NCI-H1694 treated with DMSO at 0.1 percent for 48 hours (cell line): ENCODE results near the gene CCDC149.

Experiments used
- DNase-seq: peaks from one replicate; lab custom pipeline; 2025; lab: John Stamatoyannopoulos, UW

CCDC149 gene

DNA sequence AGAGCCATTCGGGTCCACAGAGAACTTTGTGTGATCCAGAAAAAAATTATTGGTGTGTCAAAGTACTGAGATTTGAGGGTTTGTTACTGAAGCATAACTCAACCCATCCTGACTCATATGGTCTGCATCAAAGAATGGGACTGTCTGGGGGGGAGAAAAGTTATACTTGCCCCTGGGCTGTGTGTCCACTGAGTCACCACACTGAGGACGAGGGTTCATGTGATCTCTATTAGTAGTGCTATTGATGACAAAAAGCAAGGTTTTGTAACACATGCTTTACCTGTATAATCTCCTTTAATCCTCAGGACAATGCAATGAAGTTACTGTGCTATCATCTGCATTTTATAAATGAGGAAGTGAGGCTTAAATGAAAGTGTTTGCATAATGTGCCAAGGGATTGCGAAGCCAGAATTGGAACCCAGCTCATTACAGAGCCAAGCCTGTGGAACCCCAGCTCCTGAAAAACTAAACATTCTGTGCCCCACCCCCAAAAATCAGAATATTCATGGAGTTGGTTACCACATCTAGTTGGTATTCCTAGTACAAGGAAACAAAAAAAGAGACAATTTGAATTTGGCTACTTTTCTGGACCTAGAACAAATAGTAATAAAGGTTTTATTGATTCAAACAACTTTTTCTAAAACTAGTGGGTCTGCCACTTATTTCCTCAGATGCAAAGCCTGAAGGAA, 31.2 kb downstream of the CCDC149 start:
- no peak for DNase-seq

DNA sequence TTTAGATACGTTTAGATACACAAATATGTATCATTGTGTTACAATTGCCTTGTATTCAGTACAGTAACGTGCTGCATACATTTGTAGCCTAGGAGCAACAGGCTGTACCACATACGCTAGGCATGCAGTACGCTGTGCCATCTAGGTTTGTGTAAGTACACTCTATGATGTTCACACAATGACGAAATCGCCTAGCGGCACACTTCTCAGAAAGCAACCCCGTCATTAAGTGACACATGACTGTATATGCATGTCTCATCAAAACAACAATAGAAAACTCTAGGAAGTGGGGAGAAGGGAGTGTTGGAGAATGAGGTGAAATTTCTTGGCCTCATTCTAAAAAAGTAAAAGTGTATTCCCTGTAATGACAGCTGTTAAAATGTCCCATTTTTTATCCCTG, 32.7 kb downstream of the CCDC149 start:
- no peak for DNase-seq

DNA sequence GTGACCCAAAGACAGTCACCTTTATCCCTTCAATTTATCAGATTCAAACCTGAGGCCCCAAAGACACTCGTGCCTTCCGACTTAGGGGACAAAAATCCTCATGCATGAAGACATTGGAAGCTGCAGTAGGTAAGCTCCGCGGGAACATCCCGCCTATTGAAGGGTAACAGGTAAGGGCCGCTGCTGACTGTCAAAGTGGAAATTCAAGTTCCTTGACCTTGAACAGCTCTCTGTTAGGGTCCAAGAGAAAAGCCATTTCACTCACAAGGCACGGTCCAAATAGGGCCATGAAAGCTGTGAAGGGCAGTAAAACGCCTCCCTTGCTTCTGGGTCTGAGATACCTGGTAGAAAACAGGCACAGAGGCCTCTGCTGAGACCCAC, 34.2 kb downstream of the CCDC149 start:
- no peak for DNase-seq

DNA sequence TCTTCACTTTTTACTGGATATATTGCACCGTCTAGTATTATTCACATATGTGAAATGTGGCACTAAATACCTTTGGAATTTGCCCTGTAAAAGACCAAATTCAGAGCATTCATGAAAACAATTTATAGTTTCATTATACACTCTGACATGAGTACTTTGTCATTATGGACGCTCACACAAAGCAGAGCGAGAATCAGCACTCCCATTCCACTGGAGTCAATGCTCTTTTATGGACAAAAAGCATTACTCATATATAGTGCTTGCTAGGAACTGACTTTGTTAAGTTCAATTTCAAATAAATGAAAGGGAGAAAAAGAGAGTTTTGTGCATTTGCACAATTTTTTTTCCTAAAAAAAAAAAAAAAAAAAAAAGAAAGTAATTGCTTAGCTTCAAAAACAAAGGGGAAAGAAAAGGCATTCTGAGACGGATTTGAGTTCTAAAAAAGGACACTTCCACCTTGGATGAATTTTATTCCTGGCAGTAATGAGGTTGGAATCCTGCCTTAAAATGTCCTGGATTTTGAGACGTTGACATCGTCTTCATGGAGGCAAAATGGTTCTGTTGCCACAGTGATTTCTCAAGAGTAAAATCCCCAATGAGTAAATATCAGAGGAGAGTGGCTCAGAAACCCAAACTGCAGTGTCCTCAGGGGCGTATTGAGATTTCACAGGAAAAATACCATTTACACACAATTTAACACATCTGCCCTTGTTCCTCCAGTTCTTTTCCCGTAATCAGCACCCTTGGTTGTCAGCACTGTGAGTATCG, 34.8 kb downstream of the CCDC149 start:
- DNase-seq, result no peak

DNA sequence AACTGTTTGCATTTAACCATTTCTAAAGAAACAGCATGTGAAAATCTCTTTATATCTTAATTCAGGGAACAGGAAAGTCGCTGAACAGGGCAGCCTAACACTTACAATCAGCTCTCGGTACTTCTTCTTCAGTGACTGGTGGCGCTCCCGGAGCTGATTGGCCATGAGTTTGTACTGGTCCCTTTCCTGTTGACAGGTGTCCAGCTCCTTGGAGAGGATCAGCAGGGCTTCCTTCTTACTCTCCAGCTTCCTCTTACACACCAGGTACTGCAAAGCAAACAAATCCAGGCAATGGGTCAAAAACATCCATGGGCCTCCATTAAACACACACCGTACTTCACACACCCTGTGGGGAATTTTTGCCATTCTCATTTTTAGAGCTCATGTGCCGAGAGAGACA, 36.4 kb downstream of the CCDC149 start:
- no peak for DNase-seq

DNA sequence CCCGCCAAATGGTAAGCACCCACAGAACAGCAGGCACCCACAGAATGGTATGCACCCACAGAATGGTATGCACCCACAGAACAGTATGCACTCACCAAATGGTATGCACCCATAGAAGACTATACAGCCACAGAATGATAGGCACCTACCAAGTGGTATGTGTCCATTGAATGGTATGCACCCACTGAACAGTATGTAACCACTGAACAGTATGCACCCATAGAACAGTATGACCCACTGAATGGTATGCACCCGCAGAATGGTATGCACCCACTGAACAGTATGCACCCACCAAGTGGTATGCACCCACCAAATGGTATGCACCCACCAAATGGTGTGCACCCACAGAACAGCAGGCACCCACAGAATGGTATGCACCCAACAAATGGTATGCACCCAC, 40.1 kb downstream of the CCDC149 start:
- DNase-seq, result no peak

DNA sequence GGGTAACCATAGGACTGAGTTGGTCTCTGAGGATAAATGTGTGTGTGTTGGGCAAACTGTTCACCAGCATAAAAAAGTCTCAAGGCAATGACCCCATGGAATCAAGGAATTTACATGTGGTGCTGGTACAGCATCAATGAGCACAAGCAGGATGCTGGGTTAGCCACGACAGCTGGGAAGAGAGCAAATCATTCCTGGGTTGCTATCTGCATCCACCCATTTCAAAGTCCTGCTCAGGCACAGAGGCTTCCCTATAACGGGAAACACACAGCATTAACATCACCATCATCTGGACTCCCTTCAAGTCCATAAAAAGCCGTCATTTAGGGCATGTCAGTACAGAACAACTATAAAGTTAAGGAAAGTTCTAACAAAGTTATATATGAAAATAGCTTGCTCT, 41.6 kb downstream of the CCDC149 start:
- DNase-seq, result no peak

DNA sequence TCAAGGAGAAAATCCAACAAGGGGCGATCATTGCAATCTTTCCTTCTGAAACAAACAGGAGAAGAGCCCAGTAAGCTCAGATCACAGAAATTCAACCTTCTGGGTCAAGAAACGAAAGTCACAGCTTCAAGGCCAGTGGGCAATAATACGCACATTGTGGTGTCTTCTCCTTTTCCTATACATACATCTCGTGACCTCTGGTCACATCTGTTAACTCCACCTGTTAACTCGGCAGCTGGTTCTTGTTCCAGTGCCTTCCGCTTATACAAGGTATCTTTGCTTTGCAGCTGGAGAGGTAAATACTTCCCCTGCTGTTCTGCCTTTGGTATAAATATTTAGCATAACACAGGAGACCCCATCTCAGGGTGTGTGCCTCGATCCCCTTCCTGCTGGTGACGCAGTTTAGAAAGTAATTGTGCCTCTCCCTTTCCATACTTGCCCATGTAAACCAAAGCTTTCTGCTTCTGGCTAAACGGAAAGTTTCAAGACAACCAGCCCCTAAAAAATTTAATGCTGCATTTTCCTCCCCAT, 45.0 kb downstream of the CCDC149 start:
- DNase-seq, result no peak

DNA sequence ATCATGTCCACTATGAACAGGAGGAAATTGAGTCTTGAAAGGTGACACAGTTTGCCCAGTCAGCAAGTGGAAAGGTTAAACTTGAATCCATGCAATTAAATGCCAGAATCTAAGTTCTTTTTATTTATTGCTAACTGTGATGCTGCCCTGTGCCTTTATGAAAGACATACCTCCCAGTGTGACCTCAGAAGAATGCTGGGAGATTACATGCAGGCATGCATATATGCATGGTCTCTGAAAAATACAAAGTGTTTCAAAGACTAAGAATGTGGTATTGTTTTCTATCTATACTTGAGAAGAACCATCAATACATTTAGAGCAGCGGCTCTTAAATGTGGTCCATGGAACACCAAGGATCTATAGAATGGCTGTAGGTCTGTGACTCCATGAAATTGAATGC, 45.6 kb downstream of the CCDC149 start:
- DNase-seq, result no peak

DNA sequence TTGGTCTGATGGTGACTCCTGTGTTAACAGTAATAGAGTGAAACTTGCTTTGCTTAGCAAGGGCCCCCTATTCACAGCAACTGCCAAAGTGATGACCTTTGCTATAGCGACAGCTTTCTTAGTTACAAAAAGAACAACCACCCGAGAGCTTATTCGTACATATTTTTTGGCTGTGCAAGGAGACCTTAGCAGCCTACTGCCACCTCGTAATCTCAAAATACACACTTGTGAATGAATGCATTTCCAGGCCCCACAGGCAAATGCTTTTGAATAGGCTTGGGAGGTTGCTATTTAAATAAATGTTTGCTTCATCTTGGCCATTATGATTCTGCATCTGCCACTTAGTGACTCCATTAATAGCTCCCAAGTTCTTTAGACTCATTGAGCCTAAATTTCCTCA, 47.4 kb downstream of the CCDC149 start:
- no peak for DNase-seq

DNA sequence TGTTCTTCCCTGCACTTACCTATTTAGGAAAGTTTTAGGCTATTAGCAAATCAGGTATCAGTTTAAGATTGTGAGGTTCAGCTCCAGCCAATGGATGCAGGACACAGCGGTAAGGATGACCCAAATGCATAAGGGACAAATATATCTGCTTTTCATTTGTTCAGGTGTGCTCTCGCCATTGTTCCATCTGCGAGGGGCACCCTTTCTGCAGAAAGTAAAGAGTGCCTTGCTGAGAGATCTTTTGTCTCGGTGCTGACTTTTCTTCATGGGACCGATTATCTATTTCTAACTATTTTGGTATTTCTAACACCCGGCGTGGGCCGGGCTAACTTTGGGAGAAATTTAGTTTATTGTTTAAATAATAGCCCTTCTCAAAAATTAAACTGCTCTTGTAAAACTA, 49.0 kb downstream of the CCDC149 start:
- no peak for DNase-seq

DNA sequence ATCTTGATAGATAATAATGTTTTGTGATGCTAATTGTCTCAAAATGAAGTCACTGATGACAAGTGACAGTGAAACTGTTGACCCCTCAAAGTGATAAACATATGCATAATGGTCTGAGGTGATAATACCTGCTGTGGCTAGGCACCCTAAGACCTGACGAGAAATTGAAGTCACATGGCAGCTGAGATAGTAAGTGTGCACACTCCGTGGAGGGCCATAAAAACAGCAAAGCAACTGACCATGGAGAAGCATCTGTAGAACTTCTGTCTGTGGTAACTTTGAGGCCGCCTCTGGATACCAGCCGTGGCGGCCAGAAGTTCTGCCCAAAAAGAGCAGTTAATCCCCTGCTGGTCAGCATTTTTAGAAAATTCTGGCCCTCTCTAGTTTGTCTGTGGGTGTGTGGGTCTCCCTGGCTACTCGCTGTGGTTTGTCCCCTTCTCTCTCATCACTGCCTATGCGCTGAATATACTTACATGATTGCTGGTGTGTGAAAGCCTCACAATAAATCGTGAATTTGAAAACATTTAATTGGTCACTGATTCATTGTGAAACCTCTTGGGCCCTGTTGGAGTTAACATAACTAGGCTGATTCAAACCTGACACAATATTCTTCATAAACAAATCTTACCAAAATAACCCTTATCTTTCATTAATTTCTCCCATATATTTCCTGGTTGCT, 50.6 kb downstream of the CCDC149 start:
- DNase-seq, result no peak

DNA sequence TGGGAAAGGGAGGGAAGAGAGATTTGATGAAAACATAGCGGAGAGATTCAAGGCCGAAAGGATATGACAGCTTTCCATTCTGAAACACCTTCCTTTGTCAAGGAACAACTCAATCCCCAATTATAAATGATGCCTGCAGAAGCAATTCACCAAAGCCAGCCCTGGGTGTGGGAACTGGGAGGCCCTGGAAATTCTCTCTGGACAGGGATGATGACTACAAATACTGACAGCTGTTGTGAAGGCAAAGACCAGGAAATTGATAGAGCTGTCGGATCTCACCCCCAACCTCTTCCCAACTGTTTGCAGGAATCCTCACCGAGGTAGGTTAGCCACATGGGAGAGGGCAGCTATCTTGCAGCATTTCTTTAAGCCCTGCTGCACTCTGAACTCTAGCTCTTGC, 54.3 kb downstream of the CCDC149 start:
- DNase-seq, result no peak

DNA sequence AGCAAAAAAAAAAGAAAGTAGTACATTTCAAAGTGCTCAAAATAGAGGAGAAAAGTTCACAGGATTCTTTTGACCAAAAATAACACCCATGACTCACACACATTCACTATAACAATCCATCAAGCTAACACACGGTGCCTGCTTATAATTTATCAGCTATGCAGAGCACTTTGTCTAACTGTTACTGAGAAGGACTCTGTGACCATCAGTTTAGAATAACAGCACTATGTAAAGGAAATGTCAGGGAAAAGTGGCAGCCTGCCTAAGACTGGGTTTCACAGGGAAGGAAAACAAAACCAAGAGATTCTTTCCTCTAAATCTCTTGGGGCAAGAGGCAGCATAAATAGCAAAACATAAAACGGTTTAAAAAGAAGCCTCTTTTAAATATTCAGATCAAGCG, 54.8 kb downstream of the CCDC149 start:
- no peak for DNase-seq

DNA sequence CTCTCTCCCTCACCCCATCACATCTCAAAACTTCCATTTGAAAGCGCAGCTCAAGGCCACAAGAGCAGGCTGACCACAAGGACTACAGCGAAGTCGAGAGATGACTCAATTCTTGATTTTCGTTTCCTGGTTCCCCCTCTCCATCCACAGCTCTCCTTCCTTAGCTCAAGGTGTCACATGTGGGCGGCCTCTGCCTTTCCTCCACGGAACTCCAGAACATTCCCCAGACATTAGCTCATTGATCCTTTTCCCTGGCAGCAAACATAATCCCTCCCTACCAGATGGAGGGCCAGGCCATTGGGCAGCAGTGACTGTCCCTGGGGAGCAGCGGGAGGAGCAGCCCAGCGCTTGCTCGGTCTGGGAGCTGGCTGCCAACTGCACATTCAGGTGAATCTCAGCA, 56.3 kb downstream of the CCDC149 start:
- DNase-seq, result no peak

DNA sequence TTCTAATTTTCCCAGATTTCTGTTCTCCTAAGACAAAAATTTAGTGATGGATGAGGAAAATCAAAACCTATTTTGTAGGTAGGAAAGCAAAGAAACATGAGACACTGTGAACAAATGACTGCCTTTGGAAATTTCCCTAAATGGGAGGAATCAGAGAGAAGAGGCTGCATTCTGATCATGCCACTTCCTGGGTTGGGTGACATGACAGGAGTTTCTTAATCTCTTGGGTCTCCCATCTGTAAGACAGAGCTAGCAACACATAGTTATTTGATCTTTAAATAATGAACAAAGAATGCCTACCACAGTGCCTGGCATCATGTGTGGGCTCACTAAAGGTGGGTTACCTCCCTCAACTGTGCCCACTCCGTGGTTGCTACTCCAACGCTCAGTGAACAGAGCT, 57.1 kb downstream of the CCDC149 start:
- no peak for DNase-seq

DNA sequence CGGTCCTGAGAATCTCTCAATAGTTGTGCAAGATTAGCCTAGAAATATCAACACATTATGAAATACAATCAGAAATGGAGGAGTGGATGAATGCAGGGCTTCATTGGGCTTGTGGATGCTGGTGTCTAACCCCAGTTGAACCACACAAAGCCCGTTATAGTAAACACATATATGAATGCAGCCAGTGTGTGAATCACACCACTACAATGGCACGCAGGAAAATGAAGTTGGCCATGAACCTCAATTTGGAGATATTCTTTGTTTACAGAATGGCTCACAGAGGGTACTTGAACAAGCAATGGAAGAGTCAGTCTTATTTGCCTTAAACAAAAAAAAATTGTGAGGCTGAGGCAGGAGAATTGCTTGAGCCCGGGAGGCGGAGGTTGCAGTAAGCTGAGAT, 59.7 kb downstream of the CCDC149 start:
- no peak for DNase-seq

DNA sequence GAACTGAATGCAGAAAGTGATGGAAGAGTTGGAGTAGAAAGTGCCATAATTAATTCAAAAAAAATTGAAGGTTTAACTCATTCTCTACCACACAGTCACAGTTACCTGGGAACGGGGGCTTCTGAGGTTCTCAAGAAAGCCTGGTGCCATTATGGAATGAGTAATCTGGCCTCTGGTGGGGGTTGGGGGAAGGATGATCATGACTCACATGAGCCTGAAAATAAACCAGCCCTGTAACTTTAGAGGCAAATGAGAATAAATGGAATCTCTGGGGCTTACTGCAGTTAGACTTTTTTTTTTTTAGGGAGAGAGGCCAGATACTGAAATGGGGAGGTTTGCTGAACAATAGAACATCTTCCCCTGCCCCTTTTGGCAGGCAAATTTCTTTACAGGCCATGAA, 62.2 kb downstream of the CCDC149 start:
- no peak for DNase-seq

DNA sequence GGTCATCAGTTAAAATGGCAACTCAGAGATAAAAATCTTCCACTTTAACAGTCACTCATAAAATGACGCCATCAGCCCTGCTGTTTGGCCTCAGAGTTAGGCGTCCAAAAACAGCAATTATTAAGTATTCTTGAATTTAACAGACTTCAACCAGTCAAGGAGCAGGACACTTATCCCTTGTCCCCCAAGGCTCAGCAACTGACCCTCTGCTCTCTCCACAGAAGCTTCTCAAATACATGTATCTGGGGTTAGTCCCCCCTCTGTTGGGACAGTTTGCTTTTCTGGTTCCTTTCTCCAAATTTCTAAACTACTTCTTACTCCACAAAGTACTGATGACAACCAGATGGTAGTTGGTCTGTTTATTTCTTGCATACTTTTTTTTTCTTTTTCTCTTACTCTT, 63.1 kb downstream of the CCDC149 start:
- DNase-seq, result no peak

DNA sequence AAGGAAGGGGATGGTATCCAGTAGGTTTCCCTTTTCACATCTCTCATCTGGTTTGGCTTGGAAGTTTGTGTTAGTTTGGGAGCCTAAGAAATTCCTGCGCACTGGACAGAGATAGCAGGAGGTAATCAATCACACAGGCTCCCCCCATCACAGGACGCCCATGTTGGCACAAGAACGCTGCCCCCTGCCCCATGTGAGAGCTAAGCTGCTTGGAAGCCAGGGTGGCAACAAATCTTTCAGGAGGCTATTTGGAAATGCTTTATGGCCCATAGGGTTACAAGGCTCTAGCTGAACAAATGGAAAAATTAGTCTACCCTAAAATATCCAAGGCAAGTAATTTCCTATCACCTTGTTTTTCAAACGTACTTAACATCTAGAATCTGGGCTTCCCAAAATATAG, 63.5 kb downstream of the CCDC149 start:
- DNase-seq, result no peak

DNA sequence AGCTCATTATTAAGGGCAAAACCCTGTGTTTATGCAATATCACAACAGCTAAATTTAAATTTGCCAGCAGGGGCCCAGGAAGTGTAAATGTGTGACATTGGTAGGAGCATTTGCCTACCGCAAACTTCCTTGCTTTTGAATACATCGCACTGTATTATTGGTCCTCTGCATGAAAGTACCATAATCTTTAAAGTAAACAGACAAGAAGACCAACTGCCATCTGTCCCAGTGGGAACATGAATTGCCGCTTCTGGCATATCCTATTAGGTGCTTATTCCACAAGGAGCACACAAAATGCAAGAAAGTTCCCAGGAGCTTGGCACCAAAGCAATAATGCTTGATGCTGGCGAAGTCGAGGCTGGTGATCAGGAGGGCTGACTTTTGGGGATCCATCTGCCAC, 66.1 kb downstream of the CCDC149 start:
- no peak for DNase-seq

DNA sequence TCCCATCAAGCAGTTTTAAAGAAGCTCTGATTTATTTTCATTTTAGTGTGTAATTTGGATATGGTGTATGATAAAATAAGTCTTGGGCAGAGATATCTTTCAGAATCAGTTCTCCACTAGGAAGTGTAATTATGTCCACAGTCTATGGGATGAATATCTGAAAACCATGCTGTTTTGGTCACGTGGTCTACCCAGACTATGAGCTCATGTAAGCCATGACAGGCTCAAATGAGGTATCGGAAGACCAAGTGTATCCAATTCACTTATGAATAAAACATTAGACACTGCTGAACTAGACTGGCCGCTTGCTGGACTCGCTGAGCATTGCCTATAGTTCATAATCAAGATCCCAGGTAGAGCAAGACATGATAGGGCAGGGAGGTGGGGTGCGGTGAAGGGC, 66.9 kb downstream of the CCDC149 start:
- no peak for DNase-seq

DNA sequence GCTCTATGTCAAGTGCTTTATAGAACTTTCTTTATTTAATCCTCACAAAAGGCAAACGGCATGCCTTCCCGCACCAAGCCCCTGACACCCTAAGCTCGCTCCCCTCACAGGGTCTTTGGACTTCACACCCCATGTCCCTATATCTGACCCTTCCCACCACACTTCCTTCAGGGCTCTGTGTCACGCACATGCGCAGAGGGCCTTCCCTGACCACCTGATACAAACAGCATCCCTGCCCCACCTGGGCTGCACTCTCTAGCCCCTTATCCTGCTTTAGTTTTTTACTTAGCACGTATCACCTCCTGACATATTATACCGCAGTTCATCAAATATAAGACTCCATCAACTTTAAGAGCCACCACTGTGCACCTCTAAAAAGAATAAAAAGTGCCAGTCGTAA, 67.7 kb downstream of the CCDC149 start:
- DNase-seq, result no peak
